KMS-11 (cell line): ENCODE results near the gene PRAMEF14.
"Not testable (repeated sequence)": the region's sequence is repeated elsewhere in the genome, so short reads cannot be mapped to it uniquely, and the experiment has no call there.

Experiments
- H2AFZ ChIP-seq: fragments of 200-600 bp; sonication (generic); 2 replicates; pipeline ENCODE4 v1.6.1; 2016; ENCODE audit warnings: antibody characterized with exemption, mixed run types, low read depth
- H3K27ac ChIP-seq: fragments of 200-600 bp; sonication (generic); 2 replicates; pipeline ENCODE4 v1.6.1; 2016; ENCODE audit warnings: mild to moderate bottlenecking, mixed run types
- H3K27me3 ChIP-seq: fragments of 200-600 bp; sonication (generic); 2 replicates; pipeline ENCODE4 v1.6.1; 2017; ENCODE audit warnings: mild to moderate bottlenecking, low read depth, mixed run types, moderate library complexity; ENCODE audit not compliant: insufficient read depth
- H3K36me3 ChIP-seq: fragments of 200-600 bp; sonication (generic); 2 replicates; pipeline ENCODE4 v1.6.1; 2017; ENCODE audit warnings: mild to moderate bottlenecking, mixed run types; ENCODE audit not compliant: insufficient read depth
- H3K4me1 ChIP-seq: fragments of 200-600 bp; sonication (generic); 2 replicates; pipeline ENCODE4 v1.6.1; 2016; ENCODE audit warnings: mild to moderate bottlenecking, low read depth, mixed run types; ENCODE audit not compliant: poor library complexity, severe bottlenecking
- H3K4me2 ChIP-seq: fragments of 200-600 bp; sonication (generic); 2 replicates; pipeline ENCODE4 v1.7.0; 2016; ENCODE audit warnings: mild to moderate bottlenecking, mixed run types
- H3K4me3 ChIP-seq: fragments of 200-600 bp; sonication (generic); IDR thresholded peaks from 2 replicates; pipeline ENCODE4 v1.6.1; 2017; ENCODE audit warnings: low read depth, low read length, mixed read lengths; ENCODE audit not compliant: insufficient read depth
- H3K79me2 ChIP-seq: fragments of 200-600 bp; sonication (generic); 2 replicates; pipeline ENCODE4 v1.6.1; 2016; ENCODE audit warnings: low read depth, mixed run types; ENCODE audit not compliant: insufficient read depth
- H3K9ac ChIP-seq: fragments of 200-600 bp; sonication (generic); 2 replicates; pipeline ENCODE4 v1.6.1; 2016; ENCODE audit warnings: mild to moderate bottlenecking, mixed run types
- H4K20me1 ChIP-seq: fragments of 200-600 bp; sonication (generic); 2 replicates; pipeline ENCODE4 v1.6.1; 2016; ENCODE audit warnings: mild to moderate bottlenecking, mixed run types; ENCODE audit not compliant: insufficient read depth

The PRAMEF14 gene

GRCh38 chr1:13347034-13347433, at the start of gene PRAMEF14:
Gene PRAMEF14 (minus strand): TSS chr1:13347134. CDS start chr1:13345314, 1,820 bp downstream.
- H4K20me1 ChIP-seq, H3K36me3 ChIP-seq, H3K4me3 ChIP-seq, H3K9ac ChIP-seq, H3K4me2 ChIP-seq, H3K4me1 ChIP-seq, H3K79me2 ChIP-seq, H2AFZ ChIP-seq, H3K27me3 ChIP-seq, H3K27ac ChIP-seq: not testable (repeated sequence)

DNA sequence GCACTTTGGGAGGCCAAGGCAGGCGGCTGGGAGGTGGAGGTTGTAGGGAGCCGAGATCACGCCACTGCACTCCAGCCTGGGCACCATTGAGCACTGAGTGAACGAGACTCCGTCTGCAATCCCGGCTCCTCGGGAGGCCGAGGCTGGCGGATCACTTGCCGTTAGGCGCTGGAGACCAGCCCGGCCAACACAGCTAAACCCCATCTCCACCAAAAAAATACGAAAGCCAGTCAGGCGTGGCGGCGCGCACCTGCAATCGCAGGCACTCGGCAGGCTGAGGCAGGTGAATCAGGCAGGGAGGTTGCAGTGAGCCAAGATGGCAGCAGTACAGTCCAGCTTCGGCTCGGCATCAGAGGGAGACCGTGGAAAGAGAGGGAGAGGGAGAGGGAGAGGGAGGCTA, 48.4 kb upstream of the PRAMEF14 start:
- not testable (repeated sequence) for H3K79me2 ChIP-seq, H3K4me3 ChIP-seq, H3K27me3 ChIP-seq, H3K4me2 ChIP-seq, H2AFZ ChIP-seq, H4K20me1 ChIP-seq, H3K9ac ChIP-seq, H3K27ac ChIP-seq, H3K36me3 ChIP-seq, H3K4me1 ChIP-seq

DNA sequence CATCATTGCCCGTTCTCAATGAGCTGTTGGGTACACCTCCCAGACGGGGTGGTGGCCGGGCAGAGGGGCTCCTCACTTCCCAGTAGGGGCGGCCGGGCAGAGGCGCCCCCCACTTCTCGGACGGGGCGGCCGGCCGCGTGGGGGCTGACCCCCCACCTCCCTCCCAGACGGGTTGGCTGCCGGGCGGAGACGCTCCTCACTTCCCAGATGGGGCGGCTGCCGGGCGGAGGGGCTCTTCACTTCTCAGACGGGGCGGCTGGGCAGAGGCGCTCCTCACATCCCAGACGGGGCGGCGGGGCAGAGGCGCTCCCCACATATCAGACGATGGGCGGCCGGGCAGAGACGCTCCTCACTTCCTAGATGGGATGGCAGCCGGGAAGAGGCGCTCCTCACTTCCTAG, 47.8 kb upstream of the PRAMEF14 start:
- H3K4me1 ChIP-seq, H2AFZ ChIP-seq, H3K36me3 ChIP-seq, H3K79me2 ChIP-seq, H4K20me1 ChIP-seq, H3K27me3 ChIP-seq, H3K4me2 ChIP-seq, H3K27ac ChIP-seq, H3K9ac ChIP-seq, H3K4me3 ChIP-seq: not testable (repeated sequence)

GRCh38 chr1:13393004-13393403, 46.1 kb upstream of the PRAMEF14 start:
- not testable (repeated sequence) for H2AFZ ChIP-seq, H3K36me3 ChIP-seq, H3K4me2 ChIP-seq, H3K9ac ChIP-seq, H3K27ac ChIP-seq, H3K4me3 ChIP-seq, H3K27me3 ChIP-seq, H4K20me1 ChIP-seq, H3K4me1 ChIP-seq, H3K79me2 ChIP-seq

- not testable (repeated sequence) for H3K4me2 ChIP-seq, H3K4me1 ChIP-seq, H3K27me3 ChIP-seq, H3K36me3 ChIP-seq, H3K9ac ChIP-seq, H3K4me3 ChIP-seq, H4K20me1 ChIP-seq, H2AFZ ChIP-seq, H3K27ac ChIP-seq, H3K79me2 ChIP-seq
These were observed 42.4 kb upstream of the PRAMEF14 start, which contains the start of gene PRAMEF17 for GRCh38 chr1:13389332-13389731. Gene PRAMEF17 (plus strand): TSS chr1:13389632. CDS start chr1:13389658, 26 bp downstream.

DNA sequence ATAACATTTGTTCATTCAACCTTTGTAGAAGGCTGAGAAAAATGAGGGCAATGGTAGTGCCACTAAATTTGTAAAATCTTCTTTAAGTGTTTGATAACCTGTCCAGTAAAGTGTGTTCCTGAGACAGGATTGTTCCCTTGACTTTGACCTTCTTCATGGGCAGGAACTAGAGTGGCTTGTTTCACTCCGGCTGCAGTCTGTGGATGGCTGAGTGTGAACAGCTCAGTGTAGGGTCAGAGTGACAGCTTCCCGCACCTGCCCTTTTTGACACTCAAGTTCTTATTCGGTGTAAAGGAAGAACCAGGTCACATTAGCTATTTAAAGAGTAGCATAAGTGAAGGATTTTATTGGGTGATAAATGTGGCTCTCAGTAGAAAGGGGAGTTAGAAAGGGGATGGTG, 33.4 kb upstream of the PRAMEF14 start:
- H3K9ac ChIP-seq, H3K4me2 ChIP-seq, H3K36me3 ChIP-seq, H3K27me3 ChIP-seq, H3K79me2 ChIP-seq, H4K20me1 ChIP-seq, H3K27ac ChIP-seq, H3K4me1 ChIP-seq, H2AFZ ChIP-seq, H3K4me3 ChIP-seq: not testable (repeated sequence)

GRCh38 chr1:13378983-13379382, 32.0 kb upstream of the PRAMEF14 start:
- H4K20me1 ChIP-seq, H3K4me2 ChIP-seq, H2AFZ ChIP-seq, H3K36me3 ChIP-seq, H3K27me3 ChIP-seq, H3K4me3 ChIP-seq, H3K79me2 ChIP-seq, H3K9ac ChIP-seq, H3K4me1 ChIP-seq, H3K27ac ChIP-seq: not testable (repeated sequence)

GRCh38 chr1:13368544-13368943, 21.6 kb upstream of the PRAMEF14 start:
- not testable (repeated sequence) for H3K4me1 ChIP-seq, H3K79me2 ChIP-seq, H3K36me3 ChIP-seq, H3K9ac ChIP-seq, H3K27me3 ChIP-seq, H3K4me3 ChIP-seq, H4K20me1 ChIP-seq, H3K4me2 ChIP-seq, H3K27ac ChIP-seq, H2AFZ ChIP-seq

- H3K4me1 ChIP-seq, H4K20me1 ChIP-seq, H3K27me3 ChIP-seq, H3K4me3 ChIP-seq, H3K79me2 ChIP-seq, H3K9ac ChIP-seq, H3K36me3 ChIP-seq, H3K4me2 ChIP-seq, H3K27ac ChIP-seq, H2AFZ ChIP-seq: not testable (repeated sequence)
These were observed 19.6 kb upstream of the PRAMEF14 start for GRCh38 chr1:13366536-13366935.

GRCh38 chr1:13364928-13365327, 18.0 kb upstream of the PRAMEF14 start:
- not testable (repeated sequence) for H3K4me2 ChIP-seq, H3K4me3 ChIP-seq, H4K20me1 ChIP-seq, H3K36me3 ChIP-seq, H3K79me2 ChIP-seq, H3K9ac ChIP-seq, H3K27me3 ChIP-seq, H3K4me1 ChIP-seq, H3K27ac ChIP-seq, H2AFZ ChIP-seq

- not testable (repeated sequence) for H3K4me3 ChIP-seq, H3K27ac ChIP-seq, H3K36me3 ChIP-seq, H3K79me2 ChIP-seq, H3K27me3 ChIP-seq, H3K9ac ChIP-seq, H3K4me1 ChIP-seq, H2AFZ ChIP-seq, H3K4me2 ChIP-seq, H4K20me1 ChIP-seq
These were observed 15.4 kb upstream of the PRAMEF14 start for GRCh38 chr1:13362364-13362763.
